IMR-90 (cell line): ENCODE data around the gene STRA8. TPM values are rescaled to one million over a fixed set of nuclear protein-coding genes. Genes with fewer than 3 reads are reported as not detected.

Experiments used
- ATAC-seq: fragments of 200-7000 bp; cut with Tn5 transposase; 2 replicates; pipeline ENCODE4 v1.9.1; 2020; ENCODE audit warnings: low read depth, mild to moderate bottlenecking, moderate library complexity
- BruUV-seq: library from RNA; stranded (reverse); fragments of 400-500 nt; replicated peaks from 2 replicates; lab custom pipeline; 2021; lab: Mats Ljungman, UMichigan
- CTCF ChIA-PET: fragments of 300-600 bp; formaldehyde crosslinking; extraction: SDS; loops from one replicate; lab custom pipeline; 2021; ENCODE audit warnings: antibody characterized with exemption; lab: Yijun Ruan, JAX
- POLR2A ChIA-PET: fragments of 300-600 bp; sonication (Branson Sonifier 250); formaldehyde crosslinking; loops from one replicate; lab custom pipeline; 2022; ENCODE audit warnings: antibody characterized with exemption; ENCODE audit not compliant: unreplicated experiment; lab: Charles Lee
- DNase-seq: peaks from one replicate; pipeline ENCODE4 v3.0.0; 2013
- H2AFZ ChIP-seq: replicated peaks from 2 replicates; pipeline ENCODE3; 2013; ENCODE audit warnings: low read length, mild to moderate bottlenecking; ENCODE audit not compliant: poor library complexity
- H2AK5ac ChIP-seq: 2 replicates; pipeline ENCODE4 v1.6.1; 2013; ENCODE audit warnings: low read depth, low read length, inconsistent platforms
- H2AK9ac ChIP-seq: replicated peaks from 2 replicates; pipeline ENCODE3; 2013; ENCODE audit warnings: mild to moderate bottlenecking, low read depth, low read length, moderate library complexity; ENCODE audit not compliant: poor library complexity
- H2BK120ac ChIP-seq: 2 replicates; pipeline ENCODE4 v1.6.1; 2013; ENCODE audit warnings: low read depth, low read length, inconsistent platforms
- H2BK15ac ChIP-seq: 3 replicates; pipeline ENCODE4 v1.6.1; 2013; ENCODE audit warnings: low read depth, low read length, inconsistent platforms
- H2BK20ac ChIP-seq: 2 replicates; pipeline ENCODE4 v1.6.1; 2013; ENCODE audit warnings: low read depth, mild to moderate bottlenecking, inconsistent platforms, low read length, moderate library complexity
- H2BK5ac ChIP-seq: 2 replicates; pipeline ENCODE4 v1.6.1; 2013; ENCODE audit warnings: mild to moderate bottlenecking, low read depth, low read length, inconsistent platforms; ENCODE audit not compliant: poor library complexity, severe bottlenecking
- H3K14ac ChIP-seq: replicated peaks from 2 replicates; pipeline ENCODE4 v1.6.1; 2013; ENCODE audit warnings: low read depth, low read length, inconsistent platforms
- H3K18ac ChIP-seq: 2 replicates; pipeline ENCODE4 v1.6.1; 2013; ENCODE audit warnings: low read depth, low read length, control low read depth
- H3K23ac ChIP-seq: 2 replicates; pipeline ENCODE4 v1.6.1; 2013; ENCODE audit warnings: low read depth, low read length, inconsistent platforms
- H3K27ac ChIP-seq: 2 replicates; pipeline ENCODE4 v1.5.1; 2013; ENCODE audit warnings: mild to moderate bottlenecking, control low read depth, low read length; ENCODE audit not compliant: insufficient read depth
- H3K27me3 ChIP-seq: 2 replicates; pipeline ENCODE4 v1.6.1; 2013; ENCODE audit warnings: low read length; ENCODE audit not compliant: control insufficient read depth, insufficient read depth
- H3K36me3 ChIP-seq: 2 replicates; pipeline ENCODE4 v1.6.1; 2013; ENCODE audit warnings: low read length, mixed read lengths; ENCODE audit not compliant: control insufficient read depth, insufficient read depth
- H3K4ac ChIP-seq: 2 replicates; pipeline ENCODE4 v1.6.1; 2013; ENCODE audit warnings: low read depth, low read length, inconsistent platforms
- H3K4me1 ChIP-seq: 2 replicates; pipeline ENCODE4 v1.6.1; 2013; ENCODE audit warnings: low read length, mixed read lengths; ENCODE audit not compliant: control insufficient read depth, insufficient read depth
- H3K4me2 ChIP-seq: 2 replicates; pipeline ENCODE4 v1.6.1; 2013; ENCODE audit warnings: low read depth, mild to moderate bottlenecking, control low read depth, low read length, moderate library complexity
- H3K4me3 ChIP-seq: 2 replicates; pipeline ENCODE4 v1.5.1; 2013; ENCODE audit warnings: low read depth, mild to moderate bottlenecking, control low read depth, low read length, moderate library complexity; ENCODE audit not compliant: insufficient read depth
- H3K56ac ChIP-seq: 2 replicates; pipeline ENCODE4 v1.6.1; 2013; ENCODE audit warnings: low read length, inconsistent platforms; ENCODE audit not compliant: insufficient read depth; ENCODE audit errors: extremely low read depth
- H3K79me1 ChIP-seq, 2 experiments: 2 replicates each; pipeline ENCODE4 v1.6.1; 2013; ENCODE audit warnings: low read length in 2 of 2, inconsistent platforms in 1 of 2, low read depth in 1 of 2
- H3K9ac ChIP-seq: 2 replicates; pipeline ENCODE4 v1.6.1; 2013; ENCODE audit warnings: low read depth, low read length, control low read depth
- H3K9me1 ChIP-seq: 2 replicates; pipeline ENCODE4 v1.6.1; 2013; ENCODE audit warnings: low read length, inconsistent platforms; ENCODE audit not compliant: insufficient read depth
- H3K9me3 ChIP-seq: 2 replicates; pipeline ENCODE4 v1.6.1; 2013; ENCODE audit warnings: low read length; ENCODE audit not compliant: control insufficient read depth, insufficient read depth
- H4K20me1 ChIP-seq: 2 replicates; pipeline ENCODE4 v1.6.1; 2013; ENCODE audit warnings: low read length, inconsistent platforms; ENCODE audit not compliant: insufficient read depth
- H4K5ac ChIP-seq: 2 replicates; pipeline ENCODE4 v1.6.1; 2013; ENCODE audit warnings: mild to moderate bottlenecking, low read depth, low read length, control low read depth
- H4K8ac ChIP-seq, 2 experiments: 2 replicates each; pipeline ENCODE4 v1.6.1; 2013; ENCODE audit warnings: low read depth in 2 of 2, low read length in 2 of 2, control low read depth in 1 of 2, inconsistent platforms in 1 of 2
- H4K91ac ChIP-seq: 2 replicates; pipeline ENCODE4 v1.6.1; 2013; ENCODE audit warnings: low read depth, low read length, inconsistent platforms; ENCODE audit not compliant: insufficient read depth
- BHLHE40 ChIP-seq: fragments of 150-350 bp; IDR thresholded peaks from 2 replicates; pipeline ENCODE4 v1.6.1; 2016; ENCODE audit warnings: mild to moderate bottlenecking, low read depth, low read length
- CEBPB ChIP-seq: IDR thresholded peaks from 2 replicates; pipeline ENCODE4 v1.6.1; 2012; ENCODE audit warnings: low read depth, low read length, improper control_type of control experiment
- CHD1 ChIP-seq: IDR thresholded peaks from 2 replicates; pipeline ENCODE4 v1.6.1; 2012; ENCODE audit warnings: low read depth, low read length, improper control_type of control experiment
- FOS ChIP-seq: fragments of 150-350 bp; IDR thresholded peaks from 2 replicates; pipeline ENCODE4 v1.6.1; 2016; ENCODE audit warnings: low read depth, low read length
- MAFK ChIP-seq: IDR thresholded peaks from 2 replicates; pipeline ENCODE4 v1.6.1; 2012; ENCODE audit warnings: low read depth, low read length, improper control_type of control experiment
- MAZ ChIP-seq: IDR thresholded peaks from 2 replicates; pipeline ENCODE4 v1.6.1; 2012; ENCODE audit warnings: low read depth, mild to moderate bottlenecking, low read length, improper control_type of control experiment, moderate library complexity, borderline replicate concordance
- NFE2L2 ChIP-seq: fragments of 150-350 bp; IDR thresholded peaks from 2 replicates; pipeline ENCODE4 v1.6.1; 2016; ENCODE audit warnings: low read depth, mild to moderate bottlenecking, low read length
- POLR2A ChIP-seq: IDR thresholded peaks from 2 replicates; pipeline ENCODE4 v1.6.1; 2012; ENCODE audit warnings: mild to moderate bottlenecking, low read depth, low read length
- RAD21 ChIP-seq: IDR thresholded peaks from 2 replicates; pipeline ENCODE4 v1.6.1; 2012; ENCODE audit warnings: low read length, improper control_type of control experiment
- RCOR1 ChIP-seq: IDR thresholded peaks from 2 replicates; pipeline ENCODE4 v1.6.1; 2012; ENCODE audit warnings: mild to moderate bottlenecking, low read length, improper control_type of control experiment; ENCODE audit not compliant: insufficient replicate concordance
- RFX5 ChIP-seq: IDR thresholded peaks from 2 replicates; pipeline ENCODE4 v1.8.0; 2012; ENCODE audit warnings: low read depth, mild to moderate bottlenecking, low read length, moderate library complexity
- SMC3 ChIP-seq: fragments of 150-350 bp; IDR thresholded peaks from 2 replicates; pipeline ENCODE4 v1.6.1; 2016; ENCODE audit warnings: low read depth, mild to moderate bottlenecking, antibody characterized with exemption, low read length, moderate library complexity
- WGBS, 2 experiments: methylation state at CpG; one replicate each; pipeline versions ENCODE4 v1.1.5 to v1.1.7; 2013; ENCODE audit warnings: missing lambda C conversion rate in 2 of 2; ENCODE audit not compliant: insufficient read length in 1 of 2; ENCODE audit errors: extremely low coverage in 2 of 2; 5-methylcytosine and 5-hydroxymethylcytosine counted together
- dilution Hi-C: fragments of 300-500 bp; cut with HindIII; formaldehyde crosslinking; loops from one replicate; pipeline ENCODE4 v1.14.3; 2018; ENCODE audit warnings: low sequenced_read_pairs; ENCODE audit not compliant: unreplicated experiment
- in situ Hi-C: fragments of 300-500 bp; cut with MboI; formaldehyde crosslinking; loops from 3 replicates; pipeline ENCODE4 v1.14.3; 2019; ENCODE audit warnings: low sequenced_read_pairs, inconsistent platforms, mixed read lengths
- intact Hi-C: fragments of 100-400 bp; cut with micrococcal nuclease; formaldehyde crosslinking; loops from 2 replicates; pipeline ENCODE4 v1.10.0; 2022
- polyA plus RNA-seq, 3 experiments: library from polyadenylated mRNA; depleted of rRNA; stranded (reverse); fragments of >200 nt; gene quantifications; 2 replicates each; pipeline ENCODE4 v1.2.3, GENCODE V29; 2012; ENCODE audit warnings: low replicate concordance in 1 of 3
- total RNA-seq: library from RNA; depleted of rRNA; stranded (reverse); fragments of >200 nt; gene quantifications from 2 replicates; pipeline ENCODE4 v1.2.3, GENCODE V29; 2012
- TF ChIP-seq, protein P1 (sequence below): fragments of 150-350 bp; IDR thresholded peaks from 2 replicates; pipeline ENCODE4 v1.6.1; 2016; ENCODE audit warnings: low read depth, mild to moderate bottlenecking, low read length, moderate library complexity, borderline replicate concordance
- TF ChIP-seq, protein P2 (sequence below): fragments of 150-350 bp; IDR thresholded peaks from 2 replicates; pipeline ENCODE4 v1.6.1; 2017; ENCODE audit warnings: mild to moderate bottlenecking, antibody characterized with exemption, low read length, low read depth
- TF ChIP-seq, protein P3 (sequence below): conservative IDR thresholded peaks from 2 replicates; pipeline ENCODE4 v1.5.1; 2012; ENCODE audit warnings: mild to moderate bottlenecking, low read depth, low read length, improper control_type of control experiment

Gene STRA8
- total and polyA plus RNA-seq, 2 of the 4 experiments (the other 2 are of a cell fraction): not detected

DNA sequence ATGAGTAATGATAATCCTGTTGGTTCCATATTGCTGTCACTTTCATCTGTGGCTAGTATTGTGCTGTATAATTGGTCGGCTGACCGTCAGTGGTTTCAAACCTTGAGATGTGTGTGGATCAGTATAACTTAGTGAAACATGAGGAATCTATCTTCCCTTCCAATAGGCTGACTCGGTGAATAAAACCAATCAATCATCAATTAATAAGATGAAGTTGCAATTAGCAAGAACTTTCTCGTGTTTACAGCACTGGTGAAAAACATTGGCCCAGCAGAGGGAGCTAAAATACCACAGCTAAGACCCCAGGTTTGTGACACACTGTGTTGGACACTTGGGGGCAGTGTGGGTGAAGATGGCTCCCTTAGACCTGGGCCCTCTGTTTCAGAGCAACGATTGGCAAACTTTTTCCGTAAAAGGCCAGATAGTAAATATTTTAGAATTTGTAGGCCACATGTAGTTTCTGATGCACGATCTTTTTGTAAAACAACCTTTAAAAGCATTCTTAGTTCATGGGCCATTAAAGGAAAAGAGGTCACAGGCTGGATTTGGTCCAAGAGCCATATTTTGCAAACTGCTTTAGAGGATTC is 47.8 kb downstream of the STRA8 start:
- CTCF ChIA-PET: interaction anchor here (0.6 to 1.8 kb wide), 6 partner anchors 15 to 364 kb away, joined by 3 to 6 read pairs (median 3); no protein-coding TSS in a partner anchor
- Histone ChIP-seq H2BK15ac (no peak overlapping the region), H3K9ac (no peak overlapping the region), H3K4me1 (no peaks in the 10 kb centered on the region), H2BK120ac (no peak overlapping the region), H3K9me3 (no peaks in the 10 kb centered on the region), H2AK5ac (no peak overlapping the region), H3K4me3 (no peak overlapping the region), H4K8ac (peak overlapping the region; percentile 8 to 37; a peak in 1 of 4 replicates), H2AK9ac (no peak overlapping the region), H3K18ac (no peak overlapping the region), H4K20me1 (no peaks in the 10 kb centered on the region), H3K23ac (no peak overlapping the region), H3K4me2 (peak overlapping the region; percentile 62), H4K91ac (no peak overlapping the region), H2BK5ac (no peak overlapping the region), H2BK20ac (no peak overlapping the region), H3K4ac (no peak overlapping the region), H3K27ac (no peak overlapping the region), H3K14ac (no peak overlapping the region), H3K9me1 (no peaks in the 10 kb centered on the region), H3K56ac (no peak overlapping the region), H3K79me1 (no peaks in the 10 kb centered on the region), H4K5ac (no peak overlapping the region), H3K27me3 (no peaks in the 10 kb centered on the region; the same call in 1 of the 2 replicates), H2AFZ (peak overlapping the region; percentile 39), H3K36me3 (no peaks in the 10 kb centered on the region)
- DNase-seq (peak; percentile 87), ATAC-seq (peak; percentile 100)
- in situ Hi-C loops: loop anchor here (5.0 kb wide), 1 partner anchor 276 kb away; the partner anchor contains the start of gene NUP205
- dilution Hi-C loops: no loop called here
- POLR2A ChIA-PET: interaction anchor here (0.6 kb wide), 1 partner anchor 305 kb away, joined by 5 read pairs; no protein-coding TSS in a partner anchor
- intact Hi-C loops: loop anchor here (1.0 to 5.0 kb wide), 6 partner anchors 229 to 1126 kb away; partner anchors contain the start of gene CNOT4
- BruUV-seq: no TSS peak
- WGBS, 2 experiments: no CpG with 5 or more reads among the region's 7 CpGs
- TF ChIP-seq SMC3 (peak; percentile 98), RCOR1 (no peak), MAZ (no peak), CEBPB (peak; percentile 28; the same call in 1 of the 2 replicates), POLR2A (0 out of 2 replicates have a peak, but pooled peaks have one; percentile 47), BHLHE40 (no peak), MAFK (no peak; the same call in 1 of the 2 replicates), CHD1 (no peak), RFX5 (no peak), NFE2L2 (no peak), FOS (no peak), RAD21 (peak; percentile 98)
- TF ChIP-seq, protein P1, sequence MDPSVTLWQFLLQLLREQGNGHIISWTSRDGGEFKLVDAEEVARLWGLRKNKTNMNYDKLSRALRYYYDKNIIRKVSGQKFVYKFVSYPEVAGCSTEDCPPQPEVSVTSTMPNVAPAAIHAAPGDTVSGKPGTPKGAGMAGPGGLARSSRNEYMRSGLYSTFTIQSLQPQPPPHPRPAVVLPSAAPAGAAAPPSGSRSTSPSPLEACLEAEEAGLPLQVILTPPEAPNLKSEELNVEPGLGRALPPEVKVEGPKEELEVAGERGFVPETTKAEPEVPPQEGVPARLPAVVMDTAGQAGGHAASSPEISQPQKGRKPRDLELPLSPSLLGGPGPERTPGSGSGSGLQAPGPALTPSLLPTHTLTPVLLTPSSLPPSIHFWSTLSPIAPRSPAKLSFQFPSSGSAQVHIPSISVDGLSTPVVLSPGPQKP: no peak
- TF ChIP-seq, protein P2, sequence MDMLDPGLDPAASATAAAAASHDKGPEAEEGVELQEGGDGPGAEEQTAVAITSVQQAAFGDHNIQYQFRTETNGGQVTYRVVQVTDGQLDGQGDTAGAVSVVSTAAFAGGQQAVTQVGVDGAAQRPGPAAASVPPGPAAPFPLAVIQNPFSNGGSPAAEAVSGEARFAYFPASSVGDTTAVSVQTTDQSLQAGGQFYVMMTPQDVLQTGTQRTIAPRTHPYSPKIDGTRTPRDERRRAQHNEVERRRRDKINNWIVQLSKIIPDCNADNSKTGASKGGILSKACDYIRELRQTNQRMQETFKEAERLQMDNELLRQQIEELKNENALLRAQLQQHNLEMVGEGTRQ: no peak
- TF ChIP-seq, protein P3, sequence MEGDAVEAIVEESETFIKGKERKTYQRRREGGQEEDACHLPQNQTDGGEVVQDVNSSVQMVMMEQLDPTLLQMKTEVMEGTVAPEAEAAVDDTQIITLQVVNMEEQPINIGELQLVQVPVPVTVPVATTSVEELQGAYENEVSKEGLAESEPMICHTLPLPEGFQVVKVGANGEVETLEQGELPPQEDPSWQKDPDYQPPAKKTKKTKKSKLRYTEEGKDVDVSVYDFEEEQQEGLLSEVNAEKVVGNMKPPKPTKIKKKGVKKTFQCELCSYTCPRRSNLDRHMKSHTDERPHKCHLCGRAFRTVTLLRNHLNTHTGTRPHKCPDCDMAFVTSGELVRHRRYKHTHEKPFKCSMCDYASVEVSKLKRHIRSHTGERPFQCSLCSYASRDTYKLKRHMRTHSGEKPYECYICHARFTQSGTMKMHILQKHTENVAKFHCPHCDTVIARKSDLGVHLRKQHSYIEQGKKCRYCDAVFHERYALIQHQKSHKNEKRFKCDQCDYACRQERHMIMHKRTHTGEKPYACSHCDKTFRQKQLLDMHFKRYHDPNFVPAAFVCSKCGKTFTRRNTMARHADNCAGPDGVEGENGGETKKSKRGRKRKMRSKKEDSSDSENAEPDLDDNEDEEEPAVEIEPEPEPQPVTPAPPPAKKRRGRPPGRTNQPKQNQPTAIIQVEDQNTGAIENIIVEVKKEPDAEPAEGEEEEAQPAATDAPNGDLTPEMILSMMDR: peak; percentile 100
